ENCODE data around the gene SLC10A7.

Gene SLC10A7

GRCh38 chr4:146443525-146443924 lies 78.2 kb downstream of the SLC10A7 start:
- CTCF ChIA-PET: no interaction called here
- no peak for TF ChIP-seq CTCF (conservative IDR thresholded peaks at IDR 0.05; ENCODE audit: low read depth)
- no peak overlapping the region for H3K27ac ChIP-seq
- POLR2A ChIA-PET (ENCODE audit: low non-redundant PET): no interaction called here
- DNase-seq (ENCODE audit: low spot score): no peak

GRCh38 chr4:146442801-146443200 lies 78.9 kb downstream of the SLC10A7 start:
- no peak for TF ChIP-seq CTCF (conservative IDR thresholded peaks at IDR 0.05; ENCODE audit: low read depth)
- H3K27ac ChIP-seq: no peak overlapping the region
- peak; percentile 25 for DNase-seq (ENCODE audit: low spot score)
- CTCF ChIA-PET: no interaction called here
- POLR2A ChIA-PET (ENCODE audit: low non-redundant PET): no interaction called here

GRCh38 chr4:146439999-146440398 lies 81.7 kb downstream of the SLC10A7 start:
- no peak for DNase-seq (ENCODE audit: low spot score)
- no peak for TF ChIP-seq CTCF (conservative IDR thresholded peaks at IDR 0.05; ENCODE audit: low read depth)
- no peak overlapping the region for H3K27ac ChIP-seq
- POLR2A ChIA-PET (ENCODE audit: low non-redundant PET): no interaction called here
- CTCF ChIA-PET: no interaction called here

- no peak for DNase-seq (ENCODE audit: low spot score)
- CTCF ChIA-PET: no interaction called here
- TF ChIP-seq CTCF (conservative IDR thresholded peaks at IDR 0.05; ENCODE audit: low read depth): no peak
- no peak overlapping the region for H3K27ac ChIP-seq
- POLR2A ChIA-PET (ENCODE audit: low non-redundant PET): no interaction called here
These were observed 82.3 kb downstream of the SLC10A7 start for GRCh38 chr4:146439437-146439836.

GRCh38 chr4:146437778-146438177 lies 84.0 kb downstream of the SLC10A7 start:
- no peak for DNase-seq (ENCODE audit: low spot score)
- TF ChIP-seq CTCF (conservative IDR thresholded peaks at IDR 0.05; ENCODE audit: low read depth): no peak
- ChIA-PET CTCF (no interaction called here), POLR2A (ENCODE audit: low non-redundant PET) (no interaction called here)
- H3K27ac ChIP-seq: no peak overlapping the region

- CTCF ChIA-PET: no interaction called here
- no peak for DNase-seq (ENCODE audit: low spot score)
- no peak for TF ChIP-seq CTCF (conservative IDR thresholded peaks at IDR 0.05; ENCODE audit: low read depth)
- no peak overlapping the region for H3K27ac ChIP-seq
- POLR2A ChIA-PET (ENCODE audit: low non-redundant PET): no interaction called here
These were observed 85.1 kb downstream of the SLC10A7 start for GRCh38 chr4:146436423-146437162.
